DMS79 treated with DMSO at 0.1 percent for 48 hours (cell line): ENCODE data around the gene WDR90.

Source experiments
- DNase-seq: peaks from one replicate; lab custom pipeline; 2025; lab: John Stamatoyannopoulos, UW

WDR90 gene

DNA sequence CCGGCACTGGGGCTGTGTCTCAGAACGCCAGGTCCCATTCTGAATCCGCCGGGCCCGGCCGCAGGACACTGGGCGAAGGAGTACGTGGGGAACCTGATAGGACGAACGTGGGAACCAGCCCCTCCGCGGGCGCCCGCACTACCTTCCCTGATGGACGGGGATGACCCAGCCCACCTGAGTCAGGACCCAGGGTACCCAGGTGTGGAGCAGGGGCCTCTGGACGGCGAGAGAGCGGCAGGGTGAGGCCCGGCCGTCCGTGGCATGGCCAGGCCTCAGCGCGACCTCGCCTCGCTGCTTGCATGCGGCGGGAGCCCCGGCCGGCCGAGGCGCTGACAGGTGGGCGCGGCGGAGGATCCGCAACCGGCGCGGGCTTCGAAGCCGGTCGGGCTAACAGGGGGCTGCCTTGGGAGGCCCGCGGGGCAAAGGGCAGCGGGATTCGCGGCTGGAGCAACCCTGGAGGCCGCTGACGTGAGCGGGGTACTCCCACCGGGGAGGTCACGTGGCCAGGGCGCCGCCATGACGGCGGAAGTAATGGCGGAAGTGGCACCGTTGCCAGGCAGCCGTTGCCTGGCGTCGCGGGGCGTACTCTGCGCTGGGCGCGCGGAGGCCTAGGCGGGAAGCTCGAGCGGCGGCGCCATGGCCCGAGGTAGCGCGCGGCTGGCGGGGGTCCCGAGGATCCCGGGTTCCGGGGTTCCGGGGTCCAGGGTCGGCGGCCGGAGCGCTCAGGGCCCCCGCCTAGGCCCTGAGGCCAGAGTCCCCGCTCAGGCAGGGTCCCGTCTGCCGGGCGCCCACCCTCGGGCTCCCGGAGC lies at the start of gene WDR90:
TSS of gene WDR90 (plus strand) at position 585 of the 809 bp plus-strand sequence. CDS start at position 637, 52 bp downstream.
- DNase-seq: peak; percentile 72

DNA sequence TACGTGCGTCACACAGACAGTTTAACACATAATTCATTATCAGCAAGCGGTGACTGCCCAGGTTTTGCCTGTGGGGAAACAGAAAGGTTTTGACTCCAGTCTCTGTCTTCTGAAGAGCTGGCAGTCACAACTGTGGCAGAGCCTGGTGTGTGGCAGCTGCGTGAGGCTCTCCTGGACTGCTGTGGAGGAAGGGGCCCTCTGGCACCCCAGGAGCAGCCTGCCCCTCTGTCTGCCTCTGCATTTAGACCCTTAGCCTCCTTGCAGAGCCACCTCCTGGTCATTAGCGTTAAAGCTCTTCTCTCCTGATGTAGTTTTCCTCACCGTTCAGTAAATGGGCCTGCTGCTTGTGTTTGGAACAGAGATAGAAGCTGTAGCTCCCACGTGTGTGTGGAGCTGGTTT lies 48.4 kb upstream of the WDR90 start:
- DNase-seq: no peak

DNA sequence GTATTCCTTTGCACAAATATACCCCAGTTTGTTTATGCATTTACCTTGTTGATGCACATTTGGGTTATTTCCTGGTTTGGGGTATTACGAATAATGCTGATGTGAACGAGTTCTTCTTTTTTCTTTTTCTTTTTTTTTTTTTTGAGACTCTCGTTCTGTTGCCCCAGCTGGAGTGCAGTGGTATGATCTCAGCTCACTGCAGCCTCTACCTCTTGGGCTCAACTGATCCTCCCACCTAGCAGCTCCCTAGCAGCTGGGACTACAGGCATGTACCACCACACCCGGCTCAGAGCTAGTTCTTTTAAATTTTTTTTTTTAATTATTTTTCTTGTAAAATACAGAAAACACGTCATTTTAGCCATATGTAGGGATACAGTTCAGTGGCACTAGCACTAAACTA lies 45.2 kb upstream of the WDR90 start:
- no peak for DNase-seq

DNA sequence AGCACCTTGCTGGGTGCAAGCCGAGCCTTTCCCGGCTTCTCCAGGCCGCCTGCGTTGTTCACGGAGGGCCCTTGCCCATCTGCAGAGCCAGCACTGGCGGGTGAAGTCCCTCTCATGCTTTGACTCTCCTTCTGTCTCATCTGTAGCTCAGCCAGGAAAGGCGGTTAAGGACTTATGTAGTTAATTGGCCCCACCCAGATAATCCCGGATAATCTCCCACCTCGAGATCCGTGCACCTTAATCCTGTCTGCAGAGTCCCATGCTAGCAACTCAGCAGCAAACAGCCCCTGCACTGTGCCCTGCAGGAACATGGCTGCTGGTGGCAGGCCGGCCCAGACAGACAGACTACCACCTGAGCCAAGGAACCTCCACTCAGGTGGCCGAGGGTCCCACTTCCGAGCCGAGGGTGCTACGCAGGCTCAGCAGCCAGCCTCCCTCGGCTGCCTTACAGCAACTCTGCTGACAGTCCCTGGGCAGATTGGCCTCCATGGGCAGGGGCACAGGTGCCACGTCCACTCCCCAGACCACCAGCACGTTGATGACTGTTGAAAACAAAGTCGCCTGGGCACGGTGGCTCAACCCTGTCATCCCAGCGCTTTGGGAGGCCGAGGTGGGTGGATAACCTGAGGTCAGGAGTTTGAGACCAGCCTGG lies 42.4 kb upstream of the WDR90 start:
- no peak for DNase-seq

DNA sequence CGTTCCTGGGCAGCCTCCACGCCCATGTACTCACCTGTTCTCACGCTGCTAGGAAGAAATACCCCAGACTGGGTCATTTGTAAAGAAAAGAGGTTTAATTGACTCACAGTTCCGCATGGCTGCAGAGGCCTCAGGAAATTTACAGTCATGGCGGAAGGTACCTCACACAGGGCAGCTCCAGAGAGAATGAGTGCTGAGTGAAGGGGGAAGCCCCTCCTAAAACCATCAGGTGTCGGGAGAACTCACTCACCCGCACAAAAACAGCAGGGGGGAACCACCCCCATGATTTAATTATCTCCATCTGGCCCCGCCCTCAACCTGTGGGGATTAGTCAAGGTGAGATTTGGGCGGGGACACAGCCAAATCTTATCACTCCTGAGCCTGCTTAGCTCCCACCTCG lies 41.1 kb upstream of the WDR90 start:
- no peak for DNase-seq

DNA sequence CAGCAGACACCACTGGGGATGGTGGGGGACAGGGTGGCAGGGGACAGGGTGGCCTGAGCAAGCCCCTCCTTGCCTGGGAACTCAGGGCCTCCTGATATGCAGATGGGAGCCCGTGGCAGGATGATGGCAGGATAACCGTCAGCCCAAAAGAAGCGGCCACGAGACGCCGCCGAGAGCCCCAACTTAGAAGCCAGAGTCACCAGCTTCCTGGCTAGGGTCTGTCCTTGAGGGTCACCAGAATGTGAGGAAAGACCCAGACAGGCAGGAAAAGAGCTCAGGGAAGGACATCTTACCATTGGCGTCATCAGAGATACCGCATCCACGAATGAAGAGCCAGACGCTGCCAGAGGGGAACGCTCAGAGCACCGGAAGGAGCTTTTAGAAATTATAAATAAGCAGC lies 39.8 kb upstream of the WDR90 start:
- DNase-seq: no peak

DNA sequence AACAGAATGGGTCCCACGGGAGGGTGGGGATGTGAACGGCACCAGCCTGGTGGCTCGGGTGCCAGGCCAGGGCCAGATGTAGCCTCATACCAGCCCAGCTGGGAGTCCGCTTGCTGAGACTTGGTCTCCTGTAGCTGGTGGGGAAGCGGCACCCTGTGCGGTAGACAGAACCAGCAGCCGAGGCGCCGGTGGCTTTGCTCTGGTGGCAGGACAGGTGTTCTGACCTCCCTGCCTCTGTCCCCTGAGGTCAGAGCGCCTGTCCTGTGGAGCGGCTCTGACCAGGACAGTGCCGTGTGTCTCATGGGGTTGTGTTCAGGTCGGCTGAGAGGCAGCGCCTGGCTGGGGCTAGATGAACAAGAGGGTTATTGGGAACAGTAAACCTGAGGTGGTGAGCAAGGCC lies 39.2 kb upstream of the WDR90 start:
- no peak for DNase-seq

DNA sequence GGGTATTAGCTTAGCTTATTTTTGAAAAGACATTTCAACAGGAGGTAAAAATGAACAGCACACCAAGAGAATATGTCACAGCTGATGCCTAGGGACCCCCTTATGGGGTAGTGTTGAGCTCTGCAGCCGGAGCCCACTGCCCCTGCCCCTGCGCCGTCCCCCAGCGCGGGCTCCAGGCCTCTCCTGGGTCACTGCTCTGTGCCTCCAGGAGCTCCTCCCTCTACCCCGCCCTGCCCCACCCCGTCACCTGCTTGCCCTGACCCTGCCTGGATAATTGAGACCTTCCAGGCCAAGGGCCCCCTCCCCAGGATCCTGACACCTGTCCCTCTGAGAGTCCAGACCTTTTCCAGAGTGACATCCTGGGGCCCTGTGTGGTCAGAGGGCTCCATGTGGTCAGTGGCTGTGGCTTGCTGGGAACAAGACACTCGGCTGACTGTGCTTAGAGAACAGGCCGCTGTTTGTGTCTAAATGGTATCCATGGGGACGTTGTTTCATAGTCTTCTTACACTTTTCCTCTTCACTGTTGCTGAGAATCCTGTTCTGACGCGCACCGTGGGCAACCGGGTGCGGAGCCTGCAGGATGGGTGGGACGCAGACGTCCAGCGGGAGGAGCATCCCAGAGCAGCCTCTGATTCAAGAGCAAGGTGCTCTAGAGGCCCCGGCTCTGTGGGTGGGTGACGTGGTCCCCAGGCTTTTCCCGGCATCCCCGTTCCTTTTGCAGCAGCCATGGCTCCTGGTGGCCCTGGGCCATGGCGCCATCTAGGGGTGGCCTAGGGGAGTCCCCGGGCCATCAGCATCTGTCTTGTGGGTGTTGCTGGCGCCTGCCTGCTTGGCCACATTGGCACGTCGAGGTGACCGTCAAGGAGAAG lies 38.4 kb upstream of the WDR90 start:
- DNase-seq: peak; percentile 13

DNA sequence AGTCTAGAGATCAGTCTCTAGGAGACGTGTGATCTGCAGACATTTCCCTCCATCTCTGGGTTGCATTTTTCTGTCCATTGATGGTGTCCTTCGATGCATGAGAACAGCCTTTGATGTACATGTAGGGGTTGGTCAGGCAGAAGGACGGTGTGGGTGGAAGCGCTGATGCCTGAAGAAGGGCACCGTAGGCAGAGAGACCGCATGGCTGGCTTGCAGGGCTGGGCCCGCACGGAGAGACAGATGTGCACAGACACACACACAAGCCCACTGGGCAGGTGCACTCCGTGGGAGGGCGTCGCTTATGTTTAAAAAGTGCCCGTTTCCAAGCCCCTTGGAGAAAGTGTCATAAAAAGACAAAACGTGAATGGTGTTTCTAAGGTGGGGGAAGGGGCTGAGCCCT lies 34.0 kb upstream of the WDR90 start:
- DNase-seq: no peak

DNA sequence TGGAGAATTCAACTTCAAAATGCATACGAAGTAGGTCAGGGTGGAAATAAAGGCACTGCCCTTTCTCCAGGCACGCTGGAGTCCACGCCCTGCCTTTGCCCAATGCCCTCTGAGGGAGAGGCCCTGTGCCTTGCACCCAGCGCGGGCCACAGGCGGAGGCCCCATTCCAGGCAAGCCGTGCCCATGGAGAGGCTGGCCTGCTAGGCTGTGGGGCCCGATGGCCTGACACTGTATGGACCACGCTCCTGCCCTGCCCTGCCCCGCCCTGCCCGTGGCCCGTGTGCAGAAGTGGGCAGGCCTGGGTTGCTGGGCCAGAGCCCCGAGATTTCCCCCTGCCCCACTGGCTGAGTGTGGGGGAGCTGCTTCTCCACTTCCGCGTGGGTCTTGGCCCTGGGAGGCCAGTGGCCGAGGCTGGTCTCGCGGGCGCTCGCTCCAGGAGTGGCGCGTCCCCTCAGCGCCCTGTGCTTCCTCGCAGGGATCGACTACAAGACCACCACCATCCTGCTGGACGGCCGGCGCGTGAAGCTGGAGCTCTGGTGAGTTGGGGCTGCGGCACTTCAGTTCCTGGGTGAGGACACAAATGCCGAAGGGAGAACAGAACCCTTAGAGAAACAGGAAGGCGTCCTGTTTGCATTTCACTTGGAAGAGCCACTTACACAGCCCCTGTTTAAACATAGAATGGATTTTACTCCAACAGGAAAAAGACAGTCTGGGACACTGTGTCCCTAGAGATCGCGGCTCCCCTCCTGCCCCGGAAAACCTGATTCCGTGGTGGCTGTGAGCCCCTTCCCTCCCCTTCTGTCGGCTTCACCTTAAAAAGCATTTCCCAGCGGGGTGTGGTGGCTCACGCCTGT lies 32.2 kb upstream of the WDR90 start:
- DNase-seq: no peak

DNA sequence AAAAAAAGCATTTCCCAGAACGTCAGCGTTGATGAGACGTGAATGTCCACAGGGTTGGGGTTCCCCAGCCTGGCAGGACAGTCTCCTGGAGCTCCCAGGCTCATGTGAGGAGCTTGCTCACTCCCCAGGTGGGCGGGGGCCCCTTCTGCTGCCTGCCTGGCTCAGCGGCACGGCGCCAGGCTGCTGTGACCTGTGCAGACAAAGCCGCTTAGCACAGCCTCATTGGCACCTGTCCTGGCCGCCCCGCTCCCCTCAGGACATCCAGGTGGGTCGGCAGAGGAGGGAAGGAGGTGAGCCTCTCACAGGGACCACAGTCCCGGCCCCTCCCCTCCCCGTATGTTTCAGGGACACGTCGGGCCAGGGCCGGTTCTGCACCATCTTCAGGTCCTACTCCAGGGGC lies 31.3 kb upstream of the WDR90 start:
- DNase-seq: no peak

DNA sequence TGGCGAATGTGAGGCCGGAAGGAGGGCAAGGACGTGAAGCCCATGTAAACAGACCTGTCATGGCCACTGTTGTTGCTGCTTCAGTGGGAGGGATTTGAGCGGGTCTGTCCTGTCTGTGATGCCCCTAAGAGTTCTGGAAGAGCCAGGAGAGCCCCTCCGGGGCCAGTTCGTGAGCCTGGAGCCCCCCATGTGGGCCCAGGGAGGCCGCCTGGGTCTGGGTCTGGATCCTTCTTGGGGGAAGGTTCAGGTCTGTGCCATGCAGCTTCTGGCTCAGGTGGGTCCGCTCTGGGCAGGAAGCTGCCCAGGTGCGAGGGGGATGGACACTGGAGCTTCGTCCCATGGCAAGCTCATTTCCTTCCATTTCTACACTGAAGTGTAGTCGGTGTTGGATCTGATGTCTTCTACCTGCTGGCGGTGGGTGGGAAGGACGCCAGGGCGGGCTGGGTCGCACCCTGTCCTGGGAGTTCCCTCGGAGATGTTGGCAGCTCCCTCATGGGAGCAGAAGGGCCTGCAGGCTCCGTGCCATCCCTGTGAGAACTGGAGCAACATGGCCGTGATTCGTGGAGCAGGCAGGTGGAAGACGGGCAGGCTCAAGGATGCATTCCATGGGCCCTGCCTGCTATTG lies 29.6 kb upstream of the WDR90 start:
- no peak for DNase-seq

DNA sequence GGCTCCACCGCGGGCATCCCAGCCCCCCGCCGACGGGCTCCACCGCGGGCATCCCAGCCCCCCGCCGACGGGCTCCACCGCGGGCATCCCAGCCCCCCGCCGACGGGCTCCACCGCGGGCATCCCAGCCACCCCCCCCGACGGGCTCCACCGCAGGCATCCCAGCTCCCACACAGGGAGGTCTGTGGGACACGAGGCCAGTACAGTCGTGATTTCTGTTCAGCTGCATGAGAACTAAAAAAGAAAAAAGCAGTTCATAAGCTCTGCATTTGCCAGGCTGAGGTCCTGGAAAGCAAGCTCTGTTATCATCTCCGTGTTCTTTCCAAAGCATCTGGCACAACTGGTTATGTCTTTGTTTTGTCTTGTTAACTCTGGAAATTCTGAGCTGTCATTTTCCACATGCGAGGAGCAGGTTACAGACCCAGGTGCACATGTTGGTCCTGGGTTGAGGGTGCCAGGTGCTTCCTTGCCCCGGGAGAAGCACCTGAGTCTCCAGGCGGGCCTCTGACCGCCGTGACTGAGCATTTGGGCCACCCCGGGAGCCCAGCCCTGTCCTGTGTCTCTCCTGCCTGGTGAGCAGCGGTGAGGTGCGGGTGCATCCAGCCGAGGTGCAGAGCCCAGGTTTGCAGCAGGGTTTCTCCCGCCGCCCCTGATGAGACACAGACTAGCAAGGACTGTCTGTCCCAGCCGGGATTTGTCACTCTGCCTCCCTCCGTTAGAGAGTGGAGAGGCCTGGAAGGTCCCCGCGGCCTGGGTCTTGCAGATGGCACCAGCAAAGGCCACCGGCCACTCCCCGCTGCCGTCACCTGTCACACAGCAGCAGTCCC lies 28.3 kb upstream of the WDR90 start:
- DNase-seq: no peak

DNA sequence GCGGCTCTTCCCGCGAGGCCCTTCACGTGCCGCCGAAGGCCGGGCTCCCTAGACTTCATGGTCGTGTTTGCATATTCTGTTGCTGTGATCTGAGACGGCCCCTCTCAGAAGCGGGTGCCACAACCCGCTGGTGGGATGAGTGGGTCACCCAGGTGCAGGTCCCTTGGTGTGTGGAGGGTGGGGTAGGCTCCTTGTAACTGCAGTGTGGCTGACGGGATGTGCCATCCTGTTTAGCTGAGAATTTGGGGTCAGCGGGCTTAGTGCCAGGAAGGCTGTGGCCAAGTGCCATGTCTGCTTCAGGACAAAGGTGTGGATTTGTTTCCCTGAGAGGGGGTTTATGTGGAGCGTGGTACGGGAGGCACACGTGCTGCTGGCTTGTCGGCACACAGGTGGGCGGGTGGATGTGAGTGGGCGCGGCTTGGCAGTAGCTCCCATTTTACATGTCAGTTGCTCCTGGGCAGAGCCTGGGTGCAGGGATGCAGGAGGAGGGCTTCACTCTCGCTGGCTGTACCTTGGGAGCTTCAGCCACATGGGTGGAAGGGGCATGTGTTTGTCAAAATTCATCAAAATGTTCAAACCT lies 27.5 kb upstream of the WDR90 start:
- peak; percentile 64 for DNase-seq

DNA sequence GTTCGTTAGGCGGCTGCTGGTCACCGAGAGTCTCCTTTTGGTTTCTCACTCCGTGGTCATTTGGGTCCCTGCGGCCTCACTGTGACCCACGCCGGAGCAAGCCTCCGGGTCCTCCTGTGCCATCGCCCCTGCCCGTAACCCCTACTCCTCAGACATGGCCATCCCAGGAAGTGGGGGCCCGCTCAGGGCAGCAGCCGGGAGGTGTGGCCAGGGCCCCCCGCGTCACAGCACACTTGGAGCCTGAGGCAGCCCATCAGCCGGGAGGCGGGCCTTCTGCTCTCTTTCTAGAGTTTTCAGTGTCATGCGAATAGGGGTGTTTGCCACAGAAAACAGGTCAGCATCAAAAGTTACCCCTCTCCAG lies 26.3 kb upstream of the WDR90 start:
- no peak for DNase-seq

DNA sequence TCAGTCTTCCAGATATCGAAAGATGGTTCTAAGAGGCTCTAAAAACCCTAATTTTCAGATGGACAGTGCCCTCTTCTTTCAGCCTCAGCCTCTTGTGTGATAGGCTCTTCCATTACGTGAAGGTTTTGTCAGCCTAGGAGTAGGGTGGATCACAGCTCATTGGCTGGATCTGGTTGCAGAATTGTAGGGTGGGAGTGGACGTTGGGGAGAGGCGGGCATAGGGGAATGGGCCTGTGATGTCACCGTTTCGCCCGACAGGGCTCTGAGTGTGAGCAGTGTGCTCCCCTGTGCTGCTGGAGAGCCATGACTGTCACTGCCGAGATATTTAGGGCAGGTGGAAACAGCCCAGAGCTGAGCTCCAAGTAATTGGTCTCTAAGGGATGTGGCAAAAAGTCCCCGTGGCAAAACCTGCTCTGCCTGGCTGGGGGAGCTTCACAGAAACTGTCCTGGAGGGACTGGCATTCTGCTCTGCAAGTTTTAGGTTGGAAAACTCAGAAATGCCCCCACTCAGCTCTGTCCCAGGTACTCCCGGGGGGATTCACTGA lies 24.6 kb upstream of the WDR90 start:
- DNase-seq: no peak

DNA sequence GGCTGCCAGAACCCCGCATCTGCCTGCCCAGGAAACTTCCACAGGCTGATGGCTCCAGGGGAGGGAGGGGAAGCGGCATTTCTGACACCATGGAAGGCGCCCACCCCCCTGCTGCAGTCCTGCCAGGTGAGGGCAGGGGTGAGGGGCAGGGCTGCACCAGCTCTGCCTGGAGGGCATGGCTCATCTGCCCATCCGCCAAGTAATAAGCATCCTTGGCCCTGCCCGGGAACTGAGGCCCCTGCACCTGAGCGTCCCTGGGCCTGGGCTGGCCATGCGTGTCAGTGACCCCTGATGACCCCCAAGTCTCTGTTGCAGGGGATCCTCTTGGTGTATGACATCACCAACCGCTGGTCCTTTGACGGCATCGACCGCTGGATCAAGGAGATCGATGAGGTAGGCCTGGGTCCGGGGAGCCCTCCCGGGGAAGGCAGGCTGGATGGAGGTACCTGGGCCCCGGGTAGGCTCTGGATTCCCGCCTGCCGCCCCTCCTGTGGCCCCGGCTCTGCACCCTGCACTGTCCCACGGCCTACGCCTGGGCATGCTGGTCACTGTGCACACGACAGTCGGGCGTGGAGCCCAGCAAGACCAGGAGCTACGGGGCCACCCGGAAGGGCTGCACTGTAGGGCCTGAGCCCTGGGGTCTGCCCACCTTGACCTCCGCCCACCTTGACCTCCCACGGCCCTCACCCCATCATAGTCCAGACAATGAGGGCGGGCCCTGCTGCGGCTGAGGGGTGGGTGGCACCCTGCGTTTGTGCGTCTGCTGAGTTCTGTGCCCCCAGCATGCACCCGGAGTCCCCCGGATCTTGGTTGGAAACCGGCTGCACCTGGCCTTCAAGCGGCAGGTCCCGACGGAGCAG lies 23.8 kb upstream of the WDR90 start:
- no peak for DNase-seq

DNA sequence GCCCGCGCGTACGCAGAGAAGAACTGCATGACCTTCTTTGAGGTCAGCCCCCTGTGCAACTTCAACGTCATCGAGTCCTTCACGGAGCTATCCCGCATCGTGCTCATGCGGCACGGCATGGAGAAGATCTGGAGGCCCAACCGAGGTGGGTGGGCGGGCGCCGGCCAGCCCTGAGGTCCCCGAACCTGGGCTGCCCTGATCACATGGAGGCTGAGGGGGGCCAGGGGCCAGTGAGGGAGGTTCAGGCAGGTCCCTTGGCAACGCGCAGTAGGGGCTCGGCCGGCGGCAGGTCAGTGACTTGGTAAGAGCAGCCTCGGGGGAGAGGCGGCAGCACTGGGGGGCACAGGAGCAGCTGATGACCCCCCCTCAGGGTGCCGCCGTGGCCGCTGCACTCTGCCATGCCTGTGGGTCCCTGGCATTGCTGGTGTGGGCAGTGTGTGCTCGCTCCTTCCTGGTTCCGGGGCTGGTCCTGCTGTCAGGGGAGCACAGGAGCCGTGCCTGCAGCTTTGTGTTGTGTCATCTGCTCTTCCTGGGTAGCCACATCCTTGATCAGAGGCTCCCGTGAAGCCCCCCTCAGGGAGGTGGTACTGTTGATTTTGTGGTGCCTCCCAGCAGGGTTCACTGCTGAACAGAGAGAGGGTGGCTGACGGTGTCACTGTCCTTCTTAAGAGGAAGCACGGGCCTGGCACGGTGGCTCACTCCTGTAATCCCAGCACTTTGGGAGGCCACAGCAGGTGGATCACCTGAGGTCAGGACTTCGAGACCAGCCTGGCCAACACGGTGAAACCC lies 23.0 kb upstream of the WDR90 start:
- no peak for DNase-seq
